Measurements from ENCODE around the gene EYA2. TPM values are rescaled to one million over a fixed set of nuclear protein-coding genes. Genes with fewer than 3 reads are reported as not detected.

The EYA2 gene
- total and polyA plus RNA-seq, 2 donors (not counting 3 experiments of a cell fraction or from before 2014, with no cell fraction given), result not detected

DNA sequence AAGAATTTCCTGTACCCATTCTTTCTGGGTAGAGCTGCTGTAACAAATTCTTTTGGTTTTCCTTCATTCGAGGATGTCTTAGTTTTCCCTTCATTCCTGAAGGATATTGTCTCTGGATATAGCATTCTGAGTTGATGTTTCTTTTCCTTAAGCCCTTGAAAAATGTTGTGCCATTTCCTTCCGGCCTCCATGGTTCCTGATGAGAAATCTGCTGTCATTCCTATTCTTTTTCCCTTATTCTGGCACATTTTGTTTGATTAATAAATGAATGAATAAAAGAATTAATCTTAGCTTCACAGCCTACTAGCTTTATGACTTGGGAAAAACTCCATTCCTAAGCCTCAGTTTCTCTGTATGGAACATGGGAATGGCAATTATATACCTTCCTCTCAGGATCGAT lies 173.1 kb downstream of the EYA2 start:
- Histone ChIP-seq H3K9ac (replicated peaks; ENCODE audit: extremely low read depth, insufficient read depth, low read length) (no peak overlapping the region), H3K9me3 (replicated peaks; ENCODE audit: control insufficient read depth, insufficient read depth, low read length) (peaks cover 3% of the 10 kb centered on the region), H3K27me3 (ENCODE audit: control insufficient read depth in 2 of 2, insufficient read depth in 2 of 2, low read length in 2 of 2) (no peaks in the 10 kb centered on the region), H3K4me1 (ENCODE audit: control insufficient read depth, extremely low read depth, insufficient read depth, low read length) (no peaks in the 10 kb centered on the region), H4K20me1 (replicated peaks; ENCODE audit: control insufficient read depth, extremely low read depth, insufficient read depth, low read length) (no peaks in the 10 kb centered on the region), H3K36me3 (ENCODE audit: control insufficient read depth in 2 of 2, extremely low read depth in 1 of 2, insufficient read depth in 2 of 2, low read length in 2 of 2) (no peaks in the 10 kb centered on the region), H2AFZ (ENCODE audit: low read depth, low read length) (no peak overlapping the region), H3K79me2 (ENCODE audit: control insufficient read depth, insufficient read depth, low read length) (no peaks in the 10 kb centered on the region), H3K27ac (ENCODE audit: insufficient read depth, low read depth, low read length) (no peak overlapping the region), H3K4me2 (ENCODE audit: insufficient read depth, low read length) (no peak overlapping the region), H3K4me3 (replicated peaks in 1 of 3; ENCODE audit: insufficient read depth in 1 of 3, low read depth in 1 of 3, low read length in 3 of 3) (no peak overlapping the region), H3K9me1 (replicated peaks; ENCODE audit: control insufficient read depth, extremely low read depth, insufficient read depth, low read length) (no peaks in the 10 kb centered on the region)
- no peak for DNase-seq (ENCODE audit: low read depth, low spot score)
- POLR2A ChIA-PET, result no interaction called here
- CTCF ChIA-PET, result no interaction called here
- FAIRE-seq, result no peak
- intact Hi-C loops (cut with micrococcal nuclease) (no loop called here), dilution Hi-C loops (cut with MboI; ENCODE audit: extremely low pct_ligation_motif_present, low sequenced_read_pairs) (no loop called here)
- TF ChIP-seq, protein P1, sequence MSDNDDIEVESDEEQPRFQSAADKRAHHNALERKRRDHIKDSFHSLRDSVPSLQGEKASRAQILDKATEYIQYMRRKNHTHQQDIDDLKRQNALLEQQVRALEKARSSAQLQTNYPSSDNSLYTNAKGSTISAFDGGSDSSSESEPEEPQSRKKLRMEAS (IDR thresholded peaks at IDR 0.05; ENCODE audit: insufficient read depth, insufficient read length), result no peak
- no peak for TF ChIP-seq POLR2AphosphoS5 (IDR thresholded peaks at IDR 0.05; ENCODE audit: insufficient read depth, low read depth, low read length)
- TF ChIP-seq POLR2A (IDR thresholded peaks at IDR 0.05; ENCODE audit: low read depth, low read length), result no peak
- no peak for TF ChIP-seq JUN (IDR thresholded peaks at IDR 0.05; ENCODE audit: borderline replicate concordance, insufficient read depth, insufficient read length, low read depth)
- no peak for TF ChIP-seq MYC (IDR thresholded peaks at IDR 0.05; ENCODE audit: low read depth, low read length)
- TF ChIP-seq GATA2 (IDR thresholded peaks at IDR 0.05; ENCODE audit: insufficient read depth, insufficient read length, low read depth, low read length), result no peak
- no peak for TF ChIP-seq FOS (IDR thresholded peaks at IDR 0.05; ENCODE audit: borderline replicate concordance, insufficient read depth, low read length)
- no peak for TF ChIP-seq EZH2 (IDR thresholded peaks at IDR 0.05; ENCODE audit: borderline replicate concordance, low read depth, low read length, severe bottlenecking)
- TF ChIP-seq, protein P2, sequence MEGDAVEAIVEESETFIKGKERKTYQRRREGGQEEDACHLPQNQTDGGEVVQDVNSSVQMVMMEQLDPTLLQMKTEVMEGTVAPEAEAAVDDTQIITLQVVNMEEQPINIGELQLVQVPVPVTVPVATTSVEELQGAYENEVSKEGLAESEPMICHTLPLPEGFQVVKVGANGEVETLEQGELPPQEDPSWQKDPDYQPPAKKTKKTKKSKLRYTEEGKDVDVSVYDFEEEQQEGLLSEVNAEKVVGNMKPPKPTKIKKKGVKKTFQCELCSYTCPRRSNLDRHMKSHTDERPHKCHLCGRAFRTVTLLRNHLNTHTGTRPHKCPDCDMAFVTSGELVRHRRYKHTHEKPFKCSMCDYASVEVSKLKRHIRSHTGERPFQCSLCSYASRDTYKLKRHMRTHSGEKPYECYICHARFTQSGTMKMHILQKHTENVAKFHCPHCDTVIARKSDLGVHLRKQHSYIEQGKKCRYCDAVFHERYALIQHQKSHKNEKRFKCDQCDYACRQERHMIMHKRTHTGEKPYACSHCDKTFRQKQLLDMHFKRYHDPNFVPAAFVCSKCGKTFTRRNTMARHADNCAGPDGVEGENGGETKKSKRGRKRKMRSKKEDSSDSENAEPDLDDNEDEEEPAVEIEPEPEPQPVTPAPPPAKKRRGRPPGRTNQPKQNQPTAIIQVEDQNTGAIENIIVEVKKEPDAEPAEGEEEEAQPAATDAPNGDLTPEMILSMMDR (IDR thresholded peaks at IDR 0.05; ENCODE audit: extremely low read depth in 1 of 2, insufficient read depth in 1 of 2, low read depth in 1 of 2, low read length in 2 of 2), result no peak
- BruUV-seq (replicated peaks), result no TSS peak

Measured in endothelial cell of umbilical vein (primary cell).